GM18498 (cell line): ENCODE measurements around the gene PTPRD.
"Not testable (repeated sequence)": the region's sequence is repeated elsewhere in the genome, so short reads cannot be mapped to it uniquely, and the experiment has no call there.

Experiments
- ATAC-seq: cut with Tn5 transposase; IDR thresholded peaks from one replicate; pipeline ENCODE4 v1.9.1; 2021; ENCODE audit warnings: mild to moderate bottlenecking, moderate library complexity; ENCODE audit not compliant: unreplicated experiment

PTPRD gene

DNA sequence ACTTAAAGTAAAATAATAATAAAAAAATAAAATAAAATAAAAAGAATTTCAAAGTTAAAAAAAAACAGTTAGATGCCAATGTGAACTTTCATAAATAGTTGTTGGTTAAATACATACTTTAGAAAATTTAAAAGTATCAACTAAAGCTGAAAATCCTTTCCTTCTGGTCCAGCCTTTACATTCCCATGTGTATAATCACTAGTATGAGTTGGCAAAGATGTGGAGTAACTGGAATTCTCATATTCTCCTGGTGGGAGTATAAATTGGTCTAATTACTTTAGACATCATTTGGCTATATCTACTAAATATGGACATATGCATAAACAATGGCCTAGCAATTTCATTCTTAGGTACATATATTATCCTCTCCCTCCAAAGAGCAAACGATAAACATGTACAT is 619.9 kb downstream of the PTPRD start:
- no peak for ATAC-seq

DNA sequence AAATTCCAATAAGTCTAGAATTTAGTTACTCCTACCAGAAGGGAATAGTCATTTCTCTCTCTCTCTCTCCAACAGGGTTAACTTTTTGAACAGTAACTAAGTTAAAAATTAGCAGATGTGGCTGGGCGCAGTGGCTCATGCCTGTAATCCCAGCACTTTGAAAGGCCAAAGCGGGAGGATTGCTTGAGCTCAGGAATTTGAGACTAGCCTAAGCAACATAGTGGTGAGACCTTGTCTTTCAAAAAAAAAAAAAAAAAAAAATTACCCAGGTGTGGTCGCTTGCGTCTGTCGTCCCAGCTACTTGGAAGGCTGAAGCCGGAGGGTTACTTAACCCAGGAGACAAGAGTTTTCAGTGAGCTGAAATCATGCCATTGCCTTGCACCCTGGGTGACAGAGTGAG is 639.7 kb downstream of the PTPRD start:
- ATAC-seq = no peak

DNA sequence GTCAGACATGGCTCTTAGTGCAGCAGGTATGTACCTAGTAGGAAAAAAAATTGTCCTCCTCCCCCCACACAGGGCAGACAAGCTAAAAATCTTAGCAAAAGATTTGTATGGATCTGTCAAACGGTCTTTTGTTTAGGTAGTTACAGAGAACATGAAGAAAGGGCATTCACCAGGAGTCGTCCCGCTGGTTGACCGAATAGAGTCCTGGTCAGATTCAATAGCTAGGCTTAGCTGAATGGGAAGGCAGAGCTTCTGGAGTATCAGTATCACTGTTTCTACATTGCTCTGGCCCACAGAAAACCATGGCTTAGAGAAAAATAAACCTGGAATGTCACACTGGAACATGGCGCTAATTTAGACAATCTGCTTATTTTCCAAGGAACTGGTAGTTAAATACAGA is 642.3 kb downstream of the PTPRD start:
- no peak for ATAC-seq

DNA sequence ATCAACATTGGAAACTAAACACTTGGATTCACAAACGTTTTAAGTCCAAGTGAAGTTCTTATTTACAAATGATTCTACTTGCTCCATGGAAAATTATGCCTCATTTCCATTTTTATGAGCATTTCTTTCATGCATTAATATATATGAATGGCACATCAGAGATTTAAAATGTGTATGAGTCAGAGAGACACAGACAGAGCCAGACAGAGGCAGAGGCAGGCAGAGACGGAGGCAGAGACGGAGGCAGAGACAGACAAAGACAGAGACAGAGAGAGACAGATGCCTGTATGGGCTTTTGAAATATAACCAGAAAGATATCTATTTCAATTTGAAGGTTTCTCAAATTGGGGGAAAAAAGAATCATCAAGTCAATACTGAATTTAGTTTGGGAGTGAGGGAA is 649.0 kb downstream of the PTPRD start:
- no peak for ATAC-seq

DNA sequence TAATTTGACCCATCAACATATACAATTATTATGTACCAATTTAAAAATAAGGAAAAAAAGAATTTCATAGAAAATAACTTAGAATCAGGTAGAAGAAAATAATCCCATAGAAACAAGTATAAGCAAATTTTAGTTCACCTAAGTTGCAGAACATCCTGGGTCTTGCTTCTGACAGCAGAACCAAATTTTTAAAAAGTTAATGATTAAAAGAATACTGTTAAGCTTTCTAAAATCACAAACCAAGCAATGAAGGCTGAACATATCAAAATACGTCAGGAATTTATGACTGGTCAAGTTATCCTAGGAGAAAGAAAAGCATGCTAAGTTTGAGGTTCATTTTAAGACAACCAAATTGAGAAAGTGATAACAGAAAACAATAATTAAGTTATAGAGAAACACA is 650.9 kb downstream of the PTPRD start:
- no peak for ATAC-seq

DNA sequence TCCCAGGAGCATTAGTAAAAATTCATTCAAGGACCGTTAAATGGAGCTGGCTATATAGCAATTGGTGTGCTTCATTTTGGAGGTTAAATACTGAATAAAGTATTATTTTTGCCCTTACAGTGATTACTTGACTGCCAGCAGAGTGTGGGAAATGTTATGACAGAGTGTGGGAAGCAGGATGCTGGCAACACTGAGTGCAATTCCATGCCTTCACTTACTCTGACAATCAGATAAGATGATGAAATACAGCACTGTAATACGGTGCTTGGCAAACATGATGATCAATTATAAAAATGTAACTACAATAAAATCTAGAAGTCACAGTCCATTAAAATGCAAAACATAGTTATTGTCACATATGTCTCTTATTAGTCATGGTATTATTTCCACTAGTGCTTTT is 651.3 kb downstream of the PTPRD start:
- ATAC-seq = no peak

DNA sequence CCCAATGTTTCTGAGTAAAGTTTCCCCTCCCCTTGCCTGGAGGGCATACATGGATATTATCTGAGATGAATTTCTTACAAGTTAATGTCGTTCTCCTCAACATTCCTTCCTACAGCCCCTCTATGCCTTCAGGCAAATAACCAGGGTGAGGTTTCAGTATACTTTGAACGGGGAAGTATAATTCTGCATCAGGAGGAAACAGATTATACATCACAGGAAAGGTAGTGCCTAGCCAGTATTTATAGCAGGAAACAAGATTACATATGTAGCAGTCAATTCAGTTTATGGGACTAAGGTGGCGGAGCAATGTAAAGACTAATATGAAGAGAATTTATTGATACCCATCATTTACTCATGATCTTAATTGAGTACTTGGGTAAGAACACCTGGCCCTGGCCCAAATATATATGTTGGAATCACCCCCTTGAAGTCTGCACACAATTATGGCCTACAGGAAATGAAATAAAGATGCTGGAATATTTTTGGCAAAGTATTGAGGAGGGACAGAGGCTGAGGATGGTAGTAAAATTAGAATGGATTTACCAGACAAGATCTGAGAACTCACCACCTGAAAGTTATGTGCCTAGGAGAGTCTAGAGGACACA is 661.1 kb downstream of the PTPRD start:
- ATAC-seq = no peak

DNA sequence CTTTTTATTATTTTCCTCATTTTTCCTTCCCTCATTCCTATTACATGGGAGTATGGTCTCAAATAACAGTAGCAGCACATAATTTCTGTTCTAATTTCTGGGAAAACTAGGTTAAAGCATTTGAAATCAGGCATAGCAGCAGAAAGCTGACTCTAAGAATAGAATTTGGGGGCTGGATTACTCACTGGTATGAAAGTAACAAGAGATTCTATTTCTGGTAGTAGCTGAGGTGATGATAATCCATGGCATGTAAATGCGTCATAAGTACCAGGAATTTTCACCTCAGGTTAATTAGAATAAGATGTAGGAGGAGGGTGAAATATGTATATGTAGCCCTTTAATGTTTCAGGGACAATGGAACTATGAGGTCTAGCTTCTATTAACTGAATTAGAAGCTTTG is 662.0 kb downstream of the PTPRD start:
- ATAC-seq = no peak

DNA sequence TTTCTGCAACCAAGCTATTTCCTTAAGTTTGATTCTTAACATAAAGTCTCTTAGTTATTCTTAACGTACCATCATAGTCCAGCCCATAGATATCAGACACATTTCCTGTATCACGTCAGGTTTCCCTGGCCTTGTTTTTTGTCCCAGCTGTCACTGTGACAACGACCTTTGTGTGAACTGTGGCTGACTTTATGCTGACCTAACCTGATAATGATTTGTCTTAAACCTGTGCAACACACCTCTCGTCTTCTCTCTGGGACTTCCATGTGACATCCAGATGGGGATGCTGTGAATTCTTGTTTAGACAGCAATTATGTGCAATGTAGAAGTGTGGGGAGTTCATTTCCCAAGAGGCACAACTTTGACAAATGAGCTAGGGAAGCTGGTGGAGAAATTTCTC is 662.8 kb downstream of the PTPRD start:
- no peak for ATAC-seq

DNA sequence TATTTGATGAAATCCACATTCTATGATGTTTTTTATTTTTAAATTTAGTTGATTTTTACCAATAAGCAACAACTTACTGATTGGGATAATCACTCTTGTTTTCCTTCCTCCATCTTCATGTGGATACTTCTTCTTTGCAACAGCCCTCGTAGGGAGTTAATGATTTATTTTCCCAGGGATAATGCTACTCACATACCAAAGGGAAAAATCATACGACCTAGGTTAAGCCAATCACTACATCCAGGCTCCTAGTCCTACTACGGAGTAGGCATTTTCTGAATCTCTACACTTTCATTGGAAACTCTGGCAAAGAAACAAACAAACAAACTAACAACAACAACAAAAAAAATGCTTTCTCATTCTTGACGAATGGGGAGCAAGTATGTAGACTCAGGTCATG is 663.4 kb downstream of the PTPRD start:
- ATAC-seq = no peak

DNA sequence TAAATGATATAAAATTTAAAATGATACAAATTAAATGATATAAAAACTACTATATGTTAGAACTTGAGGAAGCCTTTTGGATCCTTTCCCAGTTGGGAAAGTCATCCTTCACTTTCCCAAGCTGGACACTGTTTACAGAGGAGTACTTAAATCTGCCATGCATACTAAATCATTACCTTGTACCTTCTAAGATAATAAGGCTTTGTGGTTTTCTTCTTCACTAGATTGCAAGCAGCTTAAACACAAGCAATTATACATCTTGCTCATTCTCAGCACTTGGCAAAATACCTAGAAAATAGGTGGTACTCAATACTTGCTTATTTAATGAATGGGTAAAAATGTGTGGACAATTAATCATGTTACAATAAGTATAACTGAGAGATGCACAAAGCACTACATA is 666.8 kb downstream of the PTPRD start:
- ATAC-seq = no peak

DNA sequence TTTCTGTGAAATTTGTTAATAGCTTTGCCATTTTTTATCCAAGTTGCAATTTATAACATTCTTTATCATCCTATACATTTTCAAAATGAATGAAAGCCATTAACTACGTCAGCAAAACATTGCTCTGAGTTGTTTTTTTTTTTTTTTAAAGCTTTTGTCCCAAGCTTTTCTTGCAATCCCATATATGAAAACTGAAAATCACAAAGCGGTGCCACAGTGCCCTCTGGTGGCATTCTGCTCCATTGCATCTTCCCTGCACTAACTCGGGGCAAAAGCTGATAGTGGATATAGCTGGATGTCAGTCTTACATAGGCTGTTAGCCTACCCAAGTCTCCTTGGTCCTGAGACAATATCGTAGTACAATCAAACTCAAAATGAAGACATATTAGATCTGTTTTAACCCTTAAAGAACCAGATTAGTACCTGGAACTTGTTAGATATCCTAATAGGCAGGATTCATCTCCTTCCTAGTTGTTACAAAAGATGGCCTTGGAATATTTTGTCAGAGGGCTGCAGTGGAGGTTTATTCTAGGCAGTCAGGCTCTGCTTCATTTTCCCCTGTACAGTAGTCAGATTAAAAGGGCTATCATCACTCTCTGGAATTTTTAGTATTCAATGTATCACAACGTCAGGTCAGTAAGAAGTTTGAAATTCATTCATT is 669.9 kb downstream of the PTPRD start:
- ATAC-seq = peak; percentile 81

DNA sequence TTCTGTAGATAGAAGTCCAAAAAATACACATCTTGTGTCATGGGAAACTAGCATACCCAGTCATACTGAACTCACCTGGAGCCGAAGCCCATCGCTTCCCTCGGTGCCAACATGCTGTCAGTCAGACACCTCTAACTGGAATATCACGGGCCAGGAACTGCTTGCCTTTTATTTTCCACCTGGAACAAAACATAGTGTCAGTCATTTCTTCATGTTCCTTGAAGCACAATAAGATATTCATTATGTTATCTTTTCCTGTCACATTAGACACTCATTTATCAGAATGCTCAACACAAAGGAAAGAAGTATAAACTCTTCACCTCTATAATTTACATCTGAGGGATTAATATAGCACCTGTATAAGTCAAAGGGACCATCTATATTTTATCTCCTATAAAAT is 674.4 kb downstream of the PTPRD start:
- no peak for ATAC-seq

DNA sequence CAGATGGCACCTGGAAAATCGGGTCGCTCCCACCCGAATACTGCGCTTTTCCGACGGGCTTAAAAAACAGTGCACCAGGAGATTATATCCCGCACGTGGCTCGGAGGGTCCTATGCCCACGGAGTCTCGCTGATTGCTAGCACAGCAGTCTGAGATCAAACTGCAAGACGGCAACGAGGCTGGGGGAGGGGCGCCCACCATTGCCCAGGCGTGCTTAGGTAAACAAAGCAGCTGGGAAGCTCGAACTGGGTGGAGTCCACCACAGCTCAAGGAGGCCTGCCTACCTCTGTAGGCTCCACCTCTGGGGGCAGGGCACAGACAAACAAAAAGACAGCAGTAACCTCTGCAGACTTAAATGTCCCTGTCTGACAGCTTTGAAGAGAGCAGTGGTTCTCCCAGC is 681.3 kb downstream of the PTPRD start:
- not testable (repeated sequence) for ATAC-seq

DNA sequence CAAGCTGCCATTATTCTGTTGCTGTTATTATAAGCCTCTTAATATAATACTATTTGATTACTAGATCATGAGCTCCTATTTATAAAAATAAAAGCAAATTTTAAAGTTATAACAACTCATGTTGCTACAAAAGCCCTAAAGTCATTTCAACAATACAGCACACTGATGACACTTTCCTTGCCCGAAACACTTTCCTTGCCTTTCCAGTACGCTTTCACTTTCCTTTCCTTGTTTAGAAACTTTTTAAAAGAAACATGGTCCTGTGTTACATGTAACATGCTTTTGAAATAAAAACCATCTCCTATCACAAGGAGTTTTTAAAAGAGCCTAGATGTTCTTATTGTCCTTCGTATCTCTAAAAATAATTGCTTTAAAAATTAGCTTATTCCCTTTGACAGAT is 688.4 kb downstream of the PTPRD start:
- ATAC-seq = peak; percentile 61

DNA sequence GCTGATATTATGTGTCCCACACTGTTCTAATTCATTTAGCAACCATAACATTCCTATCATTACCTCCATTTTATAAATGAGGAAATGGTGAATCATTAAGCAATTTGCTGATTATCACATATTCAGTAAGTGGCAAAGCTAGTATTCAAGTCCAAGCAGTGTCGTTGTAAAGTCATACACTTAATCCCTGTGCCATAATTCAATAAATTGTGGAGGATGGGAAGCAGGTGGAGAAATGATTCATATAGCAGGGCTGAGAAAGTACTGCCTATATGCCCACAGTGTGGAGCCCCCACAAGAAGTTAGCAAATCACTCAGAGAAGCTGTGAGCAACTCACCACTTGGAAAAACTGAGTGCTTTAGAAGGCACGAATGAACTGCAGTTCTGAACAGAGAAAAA is 691.0 kb downstream of the PTPRD start:
- ATAC-seq = no peak

DNA sequence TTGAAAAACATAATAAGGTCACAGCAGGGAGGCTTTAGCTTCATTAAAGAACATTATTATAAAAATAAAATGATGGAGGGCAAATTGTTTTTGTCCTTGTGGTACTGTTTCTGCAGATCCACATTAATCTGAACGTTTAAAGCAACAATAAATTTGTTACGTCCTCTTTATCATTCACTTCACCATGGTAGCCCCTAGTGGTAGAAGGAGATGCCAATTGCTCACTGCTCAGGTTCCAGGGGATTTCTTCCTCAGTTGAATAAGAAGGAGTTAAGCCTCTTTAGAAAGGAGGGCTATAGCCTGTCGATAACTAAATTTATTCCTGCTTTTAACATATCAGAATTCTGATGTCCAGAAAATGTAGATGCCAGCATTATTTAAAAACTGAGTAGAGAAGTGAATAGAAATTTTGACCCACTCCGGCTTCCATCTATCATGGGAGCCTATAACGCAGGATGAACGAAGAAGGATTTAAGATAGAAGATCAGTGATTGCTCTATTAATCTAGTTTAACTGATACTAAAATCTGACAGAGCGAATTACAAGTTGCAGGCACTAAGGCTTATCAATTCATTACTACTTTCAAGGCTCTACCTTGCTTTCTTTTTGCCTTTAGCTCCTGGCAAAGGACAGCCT is 692.3 kb downstream of the PTPRD start:
- no peak for ATAC-seq

DNA sequence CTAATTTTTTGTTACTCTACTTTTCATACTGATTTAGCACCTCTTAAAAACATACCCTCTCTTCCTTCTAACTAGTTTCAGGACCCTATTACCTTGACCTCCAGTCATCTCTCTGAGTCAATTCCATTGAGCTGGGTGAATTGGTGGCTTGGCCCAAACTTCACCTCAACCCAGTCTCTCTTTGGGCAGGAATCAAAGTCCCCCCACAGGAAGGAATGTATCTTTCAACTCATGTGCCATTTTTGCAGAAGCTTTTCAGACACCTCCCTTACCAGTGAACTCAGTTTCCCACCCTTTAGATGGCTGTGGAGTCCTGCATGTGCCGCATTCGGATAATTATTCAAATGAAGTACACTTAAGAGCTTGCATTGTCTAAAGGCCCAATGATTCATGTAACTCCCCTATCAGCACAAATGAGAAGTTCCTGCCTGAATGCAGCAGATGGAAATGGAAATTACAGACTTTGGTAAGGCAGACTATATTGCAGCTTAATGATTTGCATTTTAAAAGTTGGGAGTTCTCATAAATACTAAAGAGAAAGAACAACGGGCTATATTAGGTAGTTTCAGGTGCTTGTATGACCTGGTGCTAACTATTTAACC is 693.5 kb downstream of the PTPRD start:
- no peak for ATAC-seq

DNA sequence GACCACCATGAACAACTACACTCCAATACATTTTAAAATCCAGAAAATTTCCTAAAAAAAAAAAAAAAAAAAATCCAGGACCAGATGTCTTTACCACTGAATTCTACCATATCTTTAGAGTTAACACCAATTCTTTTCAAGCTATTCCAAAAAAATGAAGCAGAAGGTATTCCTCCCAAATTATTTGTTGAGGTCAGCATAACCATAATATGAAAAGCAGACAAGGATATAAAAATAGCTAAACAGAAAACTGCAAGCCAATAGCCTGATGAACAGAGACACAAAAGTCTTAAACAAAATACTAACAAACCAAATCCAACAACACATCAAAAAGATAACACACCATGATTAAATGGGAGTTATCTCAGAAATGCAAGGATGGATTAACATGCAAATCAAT is 695.4 kb downstream of the PTPRD start:
- ATAC-seq = no peak

DNA sequence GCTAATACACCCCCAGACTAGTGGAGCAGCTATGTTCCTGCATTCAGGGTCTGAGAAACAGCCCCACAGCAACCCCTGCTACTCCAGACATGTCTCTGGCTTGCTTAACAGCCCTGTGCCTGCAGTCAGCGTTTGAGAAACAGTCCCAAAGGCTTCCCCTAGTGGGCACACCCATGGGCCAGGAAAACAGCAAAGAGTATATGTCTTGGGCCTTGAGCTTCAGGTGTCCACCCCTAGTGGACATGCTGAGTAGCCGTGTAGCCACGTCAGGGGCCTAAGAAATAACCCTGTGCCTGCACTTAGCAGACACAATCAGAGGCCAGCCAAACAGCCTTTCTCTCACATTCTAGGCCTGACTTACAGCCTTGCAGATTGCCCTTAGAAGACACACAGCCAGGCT is 698.6 kb downstream of the PTPRD start:
- no peak for ATAC-seq

DNA sequence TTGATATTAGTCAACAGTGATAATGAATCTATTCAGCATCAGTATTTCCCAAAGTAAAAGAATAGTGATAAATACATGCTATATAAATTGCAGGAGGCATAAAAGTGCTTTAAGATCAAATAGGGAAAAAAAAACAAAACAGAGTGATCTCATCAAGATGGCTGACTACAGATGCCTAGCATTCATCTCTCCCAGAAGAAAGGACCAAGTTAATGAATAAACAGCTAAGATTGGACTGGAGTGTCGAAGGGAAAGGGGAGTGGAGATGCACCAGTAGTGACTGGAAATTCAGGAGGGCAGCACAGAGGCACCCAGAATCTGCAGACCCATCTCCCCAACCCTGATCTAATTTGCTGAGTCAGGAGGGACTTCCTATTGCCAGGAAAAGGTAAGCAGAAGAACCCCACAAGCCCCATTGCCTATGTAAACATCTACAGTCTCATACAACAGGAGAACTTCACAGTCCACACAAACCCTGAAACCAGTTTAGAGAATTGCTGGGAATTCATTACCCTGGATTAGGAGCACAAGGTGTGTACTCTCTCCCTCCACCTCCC is 699.4 kb downstream of the PTPRD start:
- ATAC-seq = no peak

DNA sequence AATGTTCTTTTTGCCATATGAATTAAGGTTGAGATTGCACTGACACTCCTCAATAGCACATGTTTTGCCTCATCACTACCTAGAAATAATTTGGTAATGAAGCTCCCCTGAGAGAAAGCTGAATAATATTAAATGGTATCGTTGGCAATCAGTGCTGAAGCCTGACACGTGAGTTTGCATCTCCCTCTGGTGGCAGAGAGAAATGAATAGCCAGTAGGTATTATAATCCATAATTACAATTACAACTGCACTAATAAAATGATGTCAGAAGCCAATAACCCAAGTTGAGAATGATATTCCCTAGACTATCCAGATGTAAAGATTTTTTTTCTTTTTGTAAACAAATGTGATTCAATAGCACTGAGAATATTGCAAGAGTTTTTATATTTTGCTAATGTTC is 700.3 kb downstream of the PTPRD start:
- ATAC-seq = peak; percentile 68
